Astrocyte (in vitro differentiated cells and primary cell): ENCODE measurements around the gene GTPBP6.

Source experiments
- CTCF ChIP-seq: IDR thresholded peaks from 2 replicates; pipeline ENCODE4 v1.5.1; 2011; ENCODE audit warnings: low read depth, mild to moderate bottlenecking, inconsistent platforms, low read length, moderate library complexity; ENCODE audit not compliant: insufficient read depth
- EZH2 ChIP-seq: IDR thresholded peaks from 2 replicates; pipeline ENCODE4 v1.6.1; 2012; ENCODE audit warnings: mild to moderate bottlenecking, low read length, inconsistent platforms; ENCODE audit not compliant: insufficient read depth

GRCh38 chrX:347351-348117, 28.9 kb upstream of the GTPBP6 start:
- no peak for TF ChIP-seq CTCF
- no peak for TF ChIP-seq EZH2
